Kidney (tissue), 14 donors: ENCODE results near the gene CARS1. TPM values are rescaled to one million over a fixed set of nuclear protein-coding genes. Genes with fewer than 3 reads are reported as not detected.

Experiments used
- DNase-seq, 5 donors: peaks; one replicate each; pipeline ENCODE4 v3.0.0-alpha.2; 2013 to 2020
- FAIRE-seq: peaks from 2 replicates; lab custom pipeline; 2012; peaks lifted over from hg19 to GRCh38; lab: Jason Lieb, UNC
- H3K27ac ChIP-seq, 2 donors: one replicate each; pipeline ENCODE4 v1.7.0; 2013; ENCODE audit warnings: low read depth in 2 of 2, low read length in 2 of 2, inconsistent platforms in 1 of 2
- H3K27me3 ChIP-seq: one replicate; pipeline ENCODE4 v1.7.1; 2013; ENCODE audit warnings: low read length, inconsistent platforms; ENCODE audit not compliant: control insufficient read depth, insufficient read depth
- H3K36me3 ChIP-seq, 3 donors: one replicate each; pipeline versions ENCODE4 v1.7.0 to v1.7.1; 2013; ENCODE audit warnings: low read length in 3 of 3, control low read depth in 1 of 3, inconsistent platforms in 1 of 3; ENCODE audit not compliant: insufficient read depth in 3 of 3, control insufficient read depth in 2 of 3
- H3K4me1 ChIP-seq, 3 donors: one replicate each; pipeline versions ENCODE4 v1.7.0 to v1.7.1; 2013; ENCODE audit warnings: low read length in 3 of 3, inconsistent platforms in 1 of 3, low read depth in 1 of 3; ENCODE audit not compliant: control insufficient read depth in 2 of 3, insufficient read depth in 2 of 3
- H3K4me3 ChIP-seq, 3 donors: one replicate each; pipeline versions ENCODE4 v1.7.0 to v1.8.1; 2013; ENCODE audit warnings: low read length in 3 of 3, control low read depth in 1 of 3, inconsistent platforms in 1 of 3
- H3K9ac ChIP-seq, 3 donors: one replicate each; pipeline versions ENCODE4 v1.7.0 to v1.7.1; 2013; ENCODE audit warnings: low read length in 3 of 3, control low read depth in 1 of 3, inconsistent platforms in 1 of 3
- H3K9me3 ChIP-seq, 3 donors: one replicate each; pipeline versions ENCODE4 v1.7.0 to v1.7.1; 2013; ENCODE audit warnings: low read length in 3 of 3, control low read depth in 1 of 3, inconsistent platforms in 1 of 3; ENCODE audit not compliant: control insufficient read depth in 2 of 3, insufficient read depth in 1 of 3
- intact Hi-C: fragments of 100-400 bp; cut with DNase I; formaldehyde crosslinking; loops from one replicate; pipeline ENCODE4 v1.11.1; 2022
- polyA plus RNA-seq: library from polyadenylated mRNA; stranded (reverse); fragments of 350-450 nt; fragmentation: Illumina TruSeq; extraction: RNeasy Lipid Tissue Mini Kit (QIAGEN cat#74804); gene quantifications from one replicate; pipeline ENCODE4 v1.2.3, GENCODE V29; 2014; ENCODE audit warnings: low read depth, low replicate concordance; ENCODE audit not compliant: insufficient read depth
- total RNA-seq: library from RNA; stranded (reverse); fragmentation: NEBNext Ultra II Directional; extraction: Animal tissue kit (Norgen Biotek cat#: 25700); gene quantifications from one replicate; pipeline ENCODE4 v1.2.1, GENCODE V29; 2021
- TF ChIP-seq, protein P1 (sequence below): IDR thresholded peaks from 3 replicates; pipeline ENCODE4 v1.5.1; 2012; ENCODE audit warnings: mild to moderate bottlenecking, moderate library complexity, borderline replicate concordance; ENCODE audit not compliant: insufficient read depth; ENCODE audit errors: extremely low read depth
- donor health status: control.
- donor health status: control.
- donor health status: control.
- donor health status: control.
- donor health status: control.
- donor health status: DM: yes; HTN: yes; CAD: no.
- donor health status: Normal renal cell carcinoma (clear cell type).

The CARS1 gene
- total and polyA plus RNA-seq, 2 donors from 2014 or later, result 26.5 to 49.5 TPM

DNA sequence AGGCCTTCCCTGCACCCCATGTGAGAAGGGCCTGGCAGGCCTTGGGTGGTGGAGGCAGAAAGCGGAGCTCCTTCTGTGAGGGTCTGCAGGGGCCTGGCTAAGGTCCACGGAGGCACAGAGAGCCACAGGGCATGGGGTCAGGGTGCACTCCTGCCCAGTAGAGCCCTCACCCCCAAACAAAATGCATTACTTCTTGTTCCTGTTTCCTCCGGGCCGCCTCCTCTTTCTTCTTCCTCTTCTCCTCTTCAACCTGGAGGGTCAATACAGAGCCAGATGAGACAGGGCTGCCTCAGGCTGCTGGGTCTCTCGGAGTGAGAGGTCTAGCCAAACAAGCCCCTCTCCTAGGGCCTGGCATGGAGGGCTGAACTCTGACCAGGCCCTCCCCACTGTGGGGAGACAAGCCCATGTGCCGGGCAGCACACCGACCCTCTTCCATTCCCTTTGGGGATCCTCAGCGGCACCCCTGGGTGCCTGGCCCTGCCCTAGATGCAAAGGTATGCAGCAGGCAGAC, 54.8 kb downstream of the CARS1 start:
- Histone ChIP-seq H3K27me3 (no peaks in the 10 kb centered on the region), H3K9me3 (no peaks in the 10 kb centered on the region), H3K4me1 (peaks cover 0 to 27% (median 22%) of the 10 kb centered on the region in 3 donors), H3K27ac (peak overlapping the region in 1 of 2 donors; percentile 1), H3K9ac (no peak overlapping the region), H3K4me3 (no peak overlapping the region), H3K36me3 (peaks cover 2 to 17% (median 4%) of the 10 kb centered on the region in 3 donors)
- no peak for FAIRE-seq
- TF ChIP-seq, protein P1, sequence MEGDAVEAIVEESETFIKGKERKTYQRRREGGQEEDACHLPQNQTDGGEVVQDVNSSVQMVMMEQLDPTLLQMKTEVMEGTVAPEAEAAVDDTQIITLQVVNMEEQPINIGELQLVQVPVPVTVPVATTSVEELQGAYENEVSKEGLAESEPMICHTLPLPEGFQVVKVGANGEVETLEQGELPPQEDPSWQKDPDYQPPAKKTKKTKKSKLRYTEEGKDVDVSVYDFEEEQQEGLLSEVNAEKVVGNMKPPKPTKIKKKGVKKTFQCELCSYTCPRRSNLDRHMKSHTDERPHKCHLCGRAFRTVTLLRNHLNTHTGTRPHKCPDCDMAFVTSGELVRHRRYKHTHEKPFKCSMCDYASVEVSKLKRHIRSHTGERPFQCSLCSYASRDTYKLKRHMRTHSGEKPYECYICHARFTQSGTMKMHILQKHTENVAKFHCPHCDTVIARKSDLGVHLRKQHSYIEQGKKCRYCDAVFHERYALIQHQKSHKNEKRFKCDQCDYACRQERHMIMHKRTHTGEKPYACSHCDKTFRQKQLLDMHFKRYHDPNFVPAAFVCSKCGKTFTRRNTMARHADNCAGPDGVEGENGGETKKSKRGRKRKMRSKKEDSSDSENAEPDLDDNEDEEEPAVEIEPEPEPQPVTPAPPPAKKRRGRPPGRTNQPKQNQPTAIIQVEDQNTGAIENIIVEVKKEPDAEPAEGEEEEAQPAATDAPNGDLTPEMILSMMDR, result no peak
- intact Hi-C loops, result no loop called here
- peak in 1 of 5 donors; percentile 19 for DNase-seq

DNA sequence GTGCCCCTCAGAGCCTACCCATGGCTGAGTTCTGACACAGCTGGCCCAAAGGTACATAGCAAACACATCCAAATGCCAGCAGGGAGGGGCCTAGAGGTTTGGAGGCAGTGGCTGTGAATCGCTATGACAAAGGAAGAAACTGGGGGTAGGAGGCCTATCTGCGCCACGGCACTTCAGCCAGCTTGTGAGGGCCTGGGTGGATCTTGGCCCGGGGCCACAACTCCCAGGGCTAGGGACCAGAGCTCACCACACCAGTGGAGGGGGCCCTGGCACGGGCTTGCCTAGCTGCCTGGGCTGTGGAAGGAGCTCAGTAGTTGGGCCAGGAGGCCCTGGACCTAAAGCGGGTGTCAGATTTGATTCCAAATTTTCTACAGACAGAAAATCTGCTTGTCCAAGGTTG, 55.7 kb downstream of the CARS1 start:
- H3K36me3 ChIP-seq, result peaks cover 2 to 17% (median 4%) of the 10 kb centered on the region in 3 donors
- peak overlapping the region in 1 of 3 donors; percentile 5 for H3K9ac ChIP-seq
- H3K27ac ChIP-seq, result peak overlapping the region; percentile 84 to 88
- H3K9me3 ChIP-seq, result no peaks in the 10 kb centered on the region
- H3K4me1 ChIP-seq, result peaks cover 0 to 27% (median 22%) of the 10 kb centered on the region in 3 donors
- H3K27me3 ChIP-seq, result no peaks in the 10 kb centered on the region
- H3K4me3 ChIP-seq, result no peak overlapping the region
- intact Hi-C loops, result no loop called here
- DNase-seq, result no peak
- FAIRE-seq, result no peak
- TF ChIP-seq, protein P1, result no peak

DNA sequence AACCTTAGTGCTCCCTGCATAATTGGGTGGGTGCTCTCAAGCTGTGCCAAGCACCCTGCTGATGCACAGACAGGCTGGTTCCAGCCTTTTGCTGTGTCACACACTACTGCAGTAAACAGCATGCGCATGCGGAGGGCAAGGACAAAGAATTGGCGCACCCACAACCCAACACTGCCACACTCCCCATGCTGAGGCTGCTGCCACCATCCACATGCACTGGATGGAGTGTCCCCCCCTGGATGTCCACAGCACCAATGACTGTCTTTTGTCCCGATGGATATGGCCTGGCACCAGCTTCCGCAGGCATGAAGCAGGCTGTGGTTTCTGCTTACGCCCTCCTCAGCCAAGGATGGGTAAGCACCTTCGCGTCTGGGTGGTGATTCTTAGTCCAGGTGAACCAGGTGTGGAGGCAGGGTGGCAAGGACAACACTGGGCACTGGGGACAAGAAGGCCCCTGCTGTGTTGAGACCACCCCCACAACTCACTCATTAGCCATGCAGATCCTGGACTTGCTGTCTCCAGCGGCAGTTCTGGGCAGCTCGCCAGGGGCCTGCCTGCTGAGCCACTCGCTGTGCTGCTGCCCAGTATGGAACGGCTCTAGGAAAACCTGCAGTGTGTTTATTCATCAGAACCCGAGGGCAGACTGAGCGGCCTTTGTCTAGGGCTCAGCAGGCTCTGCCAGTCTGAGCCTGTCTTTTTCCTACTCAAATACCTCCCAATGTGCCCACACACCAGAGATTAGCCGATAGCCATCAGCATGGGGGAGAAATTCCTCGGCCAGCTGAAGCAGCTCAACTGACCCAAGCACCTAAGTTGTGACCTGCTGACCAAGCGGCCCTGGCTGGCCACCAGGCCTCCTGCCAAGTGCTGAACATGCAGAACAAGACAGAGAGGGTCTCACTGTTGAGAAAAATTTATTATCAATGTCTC, 56.9 kb downstream of the CARS1 start:
- no peaks in the 10 kb centered on the region for H3K9me3 ChIP-seq
- FAIRE-seq (peak; percentile 17), DNase-seq (peak in 4 of 5 donors; percentile 36 to 95 (median 64))
- intact Hi-C loops, result no loop called here
- no peaks in the 10 kb centered on the region for H3K27me3 ChIP-seq
- peak overlapping the region in 1 of 3 donors; percentile 28 for H3K9ac ChIP-seq
- TF ChIP-seq, protein P1, result no peak
- H3K4me1 ChIP-seq, result peaks cover 0 to 27% (median 22%) of the 10 kb centered on the region in 3 donors
- H3K36me3 ChIP-seq, result peaks cover 0 to 17% (median 2%) of the 10 kb centered on the region in 3 donors
- H3K27ac ChIP-seq, result peak overlapping the region; percentile 84 to 88
- no peak overlapping the region for H3K4me3 ChIP-seq
